OCI-LY1 (cell line): ENCODE results near the gene CDRT4.

ENCODE experiments used
- H2AFZ ChIP-seq: fragments of 200-600 bp; sonication (generic), shearing (Covaris generic); 2 replicates; pipeline ENCODE4 v1.6.0; 2014; ENCODE audit warnings: antibody characterized with exemption, mild to moderate bottlenecking, low read length
- H3F3A ChIP-seq: fragments of 200-600 bp; sonication (generic), shearing (Covaris generic); 2 replicates; pipeline ENCODE4 v1.6.0; 2014; ENCODE audit warnings: mild to moderate bottlenecking, antibody characterized with exemption, low read length, moderate library complexity; ENCODE audit not compliant: insufficient read depth
- H3K27ac ChIP-seq: fragments of 200-600 bp; sonication (generic); 2 replicates; pipeline ENCODE4 v1.5.1; 2014; ENCODE audit warnings: low read length, mixed run types, mild to moderate bottlenecking, low read depth; ENCODE audit not compliant: poor library complexity, severe bottlenecking
- H3K27me3 ChIP-seq: fragments of 200-600 bp; sonication (generic); 2 replicates; pipeline ENCODE4 v1.6.0; 2014; ENCODE audit warnings: antibody characterized with exemption, mild to moderate bottlenecking, low read length, moderate library complexity; ENCODE audit not compliant: insufficient read depth
- H3K36me3 ChIP-seq: fragments of 200-600 bp; sonication (generic); 2 replicates; pipeline ENCODE4 v1.6.1; 2014; ENCODE audit warnings: mild to moderate bottlenecking, antibody characterized with exemption, low read length, moderate library complexity, mixed read lengths; ENCODE audit not compliant: insufficient read depth
- H3K4me1 ChIP-seq: fragments of 200-600 bp; sonication (generic); 2 replicates; pipeline ENCODE4 v1.5.1; 2014; ENCODE audit warnings: mild to moderate bottlenecking, low read length, moderate library complexity; ENCODE audit not compliant: insufficient read depth, severe bottlenecking
- H3K4me2 ChIP-seq: fragments of 200-600 bp; sonication (generic), shearing (Covaris generic); 2 replicates; pipeline ENCODE4 v1.6.1; 2014; ENCODE audit warnings: low read length
- H3K4me3 ChIP-seq: fragments of 200-600 bp; sonication (generic); 2 replicates; pipeline ENCODE4 v1.5.1; 2014; ENCODE audit warnings: low read length, low read depth, mild to moderate bottlenecking, mixed read lengths; ENCODE audit not compliant: poor library complexity, severe bottlenecking
- H3K79me2 ChIP-seq: fragments of 200-600 bp; shearing (Covaris generic); 2 replicates; pipeline ENCODE4 v1.6.1; 2016; ENCODE audit warnings: mixed run types, low read length, mixed read lengths; ENCODE audit not compliant: insufficient read depth
- H3K9ac ChIP-seq: fragments of 200-600 bp; sonication (generic), shearing (Covaris generic); 2 replicates; pipeline ENCODE4 v1.6.1; 2014; ENCODE audit warnings: mild to moderate bottlenecking, low read length, mixed read lengths
- H3K9me2 ChIP-seq: fragments of 200-600 bp; sonication (generic), shearing (Covaris generic); 2 replicates; pipeline ENCODE4 v1.6.1; 2014; ENCODE audit warnings: low read depth, mild to moderate bottlenecking, low read length, mixed read lengths
- H3K9me3 ChIP-seq: fragments of 200-600 bp; shearing (Covaris generic); 2 replicates; pipeline ENCODE4 v1.6.1; 2014; ENCODE audit warnings: low read length, mixed read lengths
- H4K20me1 ChIP-seq: fragments of 200-600 bp; sonication (generic), shearing (Covaris generic); 2 replicates; pipeline ENCODE4 v1.6.0; 2016; ENCODE audit warnings: mild to moderate bottlenecking, low read length; ENCODE audit not compliant: insufficient read depth
- CTCF ChIP-seq: fragments of 200-600 bp; sonication (generic), shearing (Covaris generic); IDR thresholded peaks from 2 replicates; pipeline ENCODE4 v1.5.1; 2017; ENCODE audit warnings: mild to moderate bottlenecking, antibody characterized with exemption, low read length, moderate library complexity, mixed read lengths
- EZH2 ChIP-seq: fragments of 200-600 bp; sonication (generic), shearing (Covaris generic); IDR thresholded peaks from 2 replicates; pipeline ENCODE4 v1.8.0; 2017; ENCODE audit warnings: borderline replicate concordance, mixed run types, mild to moderate bottlenecking, antibody characterized with exemption, low read length, moderate library complexity, mixed read lengths

Gene CDRT4

GRCh38 chr17:15481481-15481880 is 14.1 kb upstream of the CDRT4 start:
- no peaks in the 10 kb centered on the region for H3K36me3 ChIP-seq
- no peaks in the 10 kb centered on the region for H3K9me2 ChIP-seq
- no peak overlapping the region for H2AFZ ChIP-seq
- no peak overlapping the region for H3K4me3 ChIP-seq
- H3F3A ChIP-seq = no peaks in the 10 kb centered on the region
- H3K4me1 ChIP-seq = no peaks in the 10 kb centered on the region
- H3K9me3 ChIP-seq = no peaks in the 10 kb centered on the region
- H4K20me1 ChIP-seq = no peaks in the 10 kb centered on the region
- H3K27ac ChIP-seq = no peak overlapping the region
- no peak overlapping the region for H3K9ac ChIP-seq
- H3K79me2 ChIP-seq = no peaks in the 10 kb centered on the region
- no peak for TF ChIP-seq CTCF
- TF ChIP-seq EZH2 = no peak
- 0 out of 2 replicates have a peak, but pooled peaks cover 7% of the 10 kb centered on the region for H3K27me3 ChIP-seq
- no peak overlapping the region for H3K4me2 ChIP-seq

GRCh38 chr17:15480204-15480603 is 12.8 kb upstream of the CDRT4 start:
- Histone ChIP-seq H4K20me1 (no peaks in the 10 kb centered on the region), H3K9me2 (no peaks in the 10 kb centered on the region), H3K79me2 (no peaks in the 10 kb centered on the region), H2AFZ (no peak overlapping the region), H3K27ac (no peak overlapping the region), H3K4me2 (no peak overlapping the region), H3K4me3 (no peak overlapping the region), H3K9me3 (no peaks in the 10 kb centered on the region), H3F3A (no peaks in the 10 kb centered on the region), H3K36me3 (no peaks in the 10 kb centered on the region), H3K9ac (no peak overlapping the region), H3K27me3 (0 out of 2 replicates have a peak, but pooled peaks cover 7% of the 10 kb centered on the region), H3K4me1 (no peaks in the 10 kb centered on the region)
- TF ChIP-seq CTCF (no peak), EZH2 (no peak)

- no peak overlapping the region for H3K4me2 ChIP-seq
Measured at GRCh38 chr17:15479703-15480102, 12.3 kb upstream of the CDRT4 start.

More at GRCh38 chr17:15479703-15480102, 12.3 kb upstream of the CDRT4 start:
- Histone ChIP-seq H3K9me3 (no peaks in the 10 kb centered on the region), H3K9ac (no peak overlapping the region), H3K36me3 (no peaks in the 10 kb centered on the region), H3K9me2 (no peaks in the 10 kb centered on the region), H3F3A (no peaks in the 10 kb centered on the region), H3K27me3 (0 out of 2 replicates have a peak, but pooled peaks cover 7% of the 10 kb centered on the region), H3K27ac (no peak overlapping the region), H3K4me3 (no peak overlapping the region), H3K79me2 (no peaks in the 10 kb centered on the region), H2AFZ (no peak overlapping the region), H4K20me1 (no peaks in the 10 kb centered on the region), H3K4me1 (no peaks in the 10 kb centered on the region)
- TF ChIP-seq CTCF (no peak), EZH2 (no peak)
